ENCODE results near the gene SGSM1. TPM values are rescaled to one million over a fixed set of nuclear protein-coding genes. Genes with fewer than 3 reads are reported as not detected.

The SGSM1 gene
- total RNA-seq, 1 experiment from 2014 or later, result 4.3 TPM

DNA sequence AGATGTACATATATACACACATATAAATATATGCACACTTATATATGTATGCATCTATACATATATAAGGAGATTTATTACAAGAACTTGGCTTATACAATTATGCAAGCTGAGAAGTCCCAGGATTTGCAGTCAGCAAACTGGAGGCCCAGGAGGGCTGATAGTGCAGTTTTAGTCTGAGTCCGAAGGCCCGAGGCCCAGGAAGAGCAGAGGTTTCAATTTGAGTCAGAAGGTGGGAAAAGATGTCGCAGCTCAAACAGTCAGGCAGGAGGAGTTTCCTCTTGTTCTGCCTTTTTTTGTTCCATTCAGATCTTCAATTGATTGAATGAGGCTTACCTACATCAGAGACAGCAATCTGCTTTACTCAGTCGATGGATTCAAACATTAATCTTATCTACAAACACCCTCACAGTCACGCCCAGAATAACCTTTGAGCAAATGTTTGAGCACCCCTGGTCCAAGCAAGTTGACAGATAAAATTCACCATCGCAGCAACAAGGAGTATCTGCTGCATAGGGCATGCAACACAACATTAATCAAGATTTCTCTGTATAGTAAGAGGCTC is 4.0 kb upstream of the SGSM1 start:
- H4K8ac ChIP-seq (replicated peaks; ENCODE audit: insufficient read length, low read depth, low read length), result no peak overlapping the region
- H4K20me1 ChIP-seq (ENCODE audit: control insufficient read depth, insufficient read depth, insufficient read length), result no peaks in the 10 kb centered on the region
- H3K79me2 ChIP-seq (ENCODE audit: insufficient read depth, low read length), result no peaks in the 10 kb centered on the region
- Mint-ChIP-seq H3K9me3 (no peaks in the 10 kb centered on the region; a peak in 1 of 5 replicates), H3K36me3 (ENCODE audit: insufficient read depth in 1 of 3, low read depth in 3 of 3) (no peaks in the 10 kb centered on the region), H3K4me1 (peaks cover 0 to 10% of the 10 kb centered on the region in 2 experiments; a peak in 2 of 4 replicates), H3K27me3 (ENCODE audit: low read depth) (peaks cover 2% of the 10 kb centered on the region; the same call in 1 of the 2 replicates), H3K27ac (no peak overlapping the region), H3K4me3 (no peak overlapping the region)
- H4K5ac ChIP-seq (ENCODE audit: insufficient read length, low read depth, low read length), result no peak overlapping the region
- H2BK15ac ChIP-seq (ENCODE audit: low read depth, low read length), result no peak overlapping the region
- TF ChIP-seq, protein P1, sequence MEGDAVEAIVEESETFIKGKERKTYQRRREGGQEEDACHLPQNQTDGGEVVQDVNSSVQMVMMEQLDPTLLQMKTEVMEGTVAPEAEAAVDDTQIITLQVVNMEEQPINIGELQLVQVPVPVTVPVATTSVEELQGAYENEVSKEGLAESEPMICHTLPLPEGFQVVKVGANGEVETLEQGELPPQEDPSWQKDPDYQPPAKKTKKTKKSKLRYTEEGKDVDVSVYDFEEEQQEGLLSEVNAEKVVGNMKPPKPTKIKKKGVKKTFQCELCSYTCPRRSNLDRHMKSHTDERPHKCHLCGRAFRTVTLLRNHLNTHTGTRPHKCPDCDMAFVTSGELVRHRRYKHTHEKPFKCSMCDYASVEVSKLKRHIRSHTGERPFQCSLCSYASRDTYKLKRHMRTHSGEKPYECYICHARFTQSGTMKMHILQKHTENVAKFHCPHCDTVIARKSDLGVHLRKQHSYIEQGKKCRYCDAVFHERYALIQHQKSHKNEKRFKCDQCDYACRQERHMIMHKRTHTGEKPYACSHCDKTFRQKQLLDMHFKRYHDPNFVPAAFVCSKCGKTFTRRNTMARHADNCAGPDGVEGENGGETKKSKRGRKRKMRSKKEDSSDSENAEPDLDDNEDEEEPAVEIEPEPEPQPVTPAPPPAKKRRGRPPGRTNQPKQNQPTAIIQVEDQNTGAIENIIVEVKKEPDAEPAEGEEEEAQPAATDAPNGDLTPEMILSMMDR (conservative IDR thresholded peaks at IDR 0.05), result no peak
- no peaks in the 10 kb centered on the region for H3K27me3 ChIP-seq (ENCODE audit: insufficient read depth, low read length)
- no peak overlapping the region for H3T11ph ChIP-seq (ENCODE audit: low read length)
- no peak overlapping the region for H3K23ac ChIP-seq (ENCODE audit: insufficient read length, low read depth, low read length)
- no peak overlapping the region for H3K4ac ChIP-seq (ENCODE audit: low read depth, low read length)
- no CpG with 5 or more reads among the region's 6 CpGs for WGBS (ENCODE audit: extremely low coverage, insufficient read length, low lambda C conversion rate)
- no peaks in the 10 kb centered on the region for H3K4me1 ChIP-seq (ENCODE audit: insufficient read depth, low read length)
- H2AK5ac ChIP-seq (ENCODE audit: insufficient read length, low read length), result no peak overlapping the region
- H2AFZ ChIP-seq (ENCODE audit: low read length), result no peak overlapping the region
- H2BK12ac ChIP-seq (ENCODE audit: insufficient read length, low read depth, low read length), result no peak overlapping the region
- H2BK20ac ChIP-seq (ENCODE audit: low read depth, low read length, poor library complexity, severe bottlenecking), result no peak overlapping the region
- peaks cover 2% of the 10 kb centered on the region for H3K79me1 ChIP-seq (ENCODE audit: insufficient read depth, low read depth, low read length, poor library complexity, severe bottlenecking)
- H3K4me2 ChIP-seq (ENCODE audit: insufficient read depth, insufficient read length, low read length), result no peak overlapping the region
- H3K14ac ChIP-seq (ENCODE audit: insufficient read depth, low read length), result no peak overlapping the region
- no peak overlapping the region for H2BK5ac ChIP-seq (ENCODE audit: insufficient read length, low read length)
- no peaks in the 10 kb centered on the region for H3K9me3 ChIP-seq (ENCODE audit: control insufficient read depth, low read depth, low read length)
- H3K9ac ChIP-seq (ENCODE audit: extremely low read depth, insufficient read length, low read length), result no peak overlapping the region
- H3K27ac ChIP-seq (ENCODE audit: insufficient read length, low read depth, low read length), result no peak overlapping the region
- H4K91ac ChIP-seq (ENCODE audit: insufficient read length, low read depth, low read length), result no peak overlapping the region
- H3K56ac ChIP-seq (ENCODE audit: insufficient read length, low read depth, low read length), result no peak overlapping the region
- no peak for DNase-seq
- peaks cover 7% of the 10 kb centered on the region for H3K23me2 ChIP-seq (ENCODE audit: insufficient read length, low read depth, low read length, poor library complexity, severe bottlenecking)
- H2BK120ac ChIP-seq (ENCODE audit: low read depth, low read length, poor library complexity, severe bottlenecking), result no peak overlapping the region
- H3K18ac ChIP-seq (ENCODE audit: insufficient read length, low read depth, low read length), result no peak overlapping the region
